Liver (tissue), 9 donors: Measurements from ENCODE around the gene PLXDC2. TPM values are rescaled to one million over a fixed set of nuclear protein-coding genes. Genes with fewer than 3 reads are reported as not detected.

ENCODE experiments used
- DNase-seq: peaks from one replicate; pipeline ENCODE4 v3.0.0-alpha.2; 2017; ENCODE audit warnings: low spot score
- H3K27ac ChIP-seq, 2 donors: one replicate each; pipeline ENCODE4 v1.7.0; 2013; ENCODE audit warnings: inconsistent platforms in 2 of 2, low read length in 2 of 2, control low read depth in 1 of 2, low read depth in 1 of 2, mild to moderate bottlenecking in 1 of 2
- H3K27me3 ChIP-seq, 4 donors: one replicate each; pipeline versions ENCODE4 v1.6.1 to v1.7.0; 2013; ENCODE audit warnings: low read length in 3 of 4, inconsistent platforms in 1 of 4, mild to moderate bottlenecking in 1 of 4, moderate library complexity in 1 of 4; ENCODE audit not compliant: control insufficient read depth in 4 of 4, insufficient read depth in 4 of 4
- H3K36me3 ChIP-seq, 4 donors: one replicate each; pipeline versions ENCODE4 v1.6.1 to v1.7.0; 2013; ENCODE audit warnings: low read length in 3 of 4, mild to moderate bottlenecking in 3 of 4, low read depth in 1 of 4, moderate library complexity in 1 of 4; ENCODE audit not compliant: control insufficient read depth in 4 of 4, insufficient read depth in 3 of 4
- H3K4me1 ChIP-seq, 4 donors: one replicate each; pipeline versions ENCODE4 v1.6.1 to v1.7.0; 2013; ENCODE audit warnings: low read length in 3 of 4, mild to moderate bottlenecking in 3 of 4, moderate library complexity in 1 of 4; ENCODE audit not compliant: control insufficient read depth in 4 of 4, insufficient read depth in 4 of 4
- H3K4me3 ChIP-seq, 3 donors: one replicate each; pipeline versions ENCODE4 v1.6.1 to v1.7.0; 2013; ENCODE audit warnings: low read length in 3 of 3, control low read depth in 1 of 3, low read depth in 1 of 3, mild to moderate bottlenecking in 1 of 3
- H3K9ac ChIP-seq, 2 donors: one replicate each; pipeline ENCODE4 v1.7.0; 2013; ENCODE audit warnings: low read length in 2 of 2, mild to moderate bottlenecking in 2 of 2, moderate library complexity in 2 of 2, control low read depth in 1 of 2, low read depth in 1 of 2
- H3K9me3 ChIP-seq, 4 donors: one replicate each; pipeline versions ENCODE4 v1.6.1 to v1.7.0; 2013; ENCODE audit warnings: low read length in 3 of 4; ENCODE audit not compliant: control insufficient read depth in 4 of 4
- EGR1 ChIP-seq, 2 donors: IDR thresholded peaks; 2 replicates each; pipeline ENCODE4 v1.6.1; 2016 to 2018; ENCODE audit warnings: antibody characterized with exemption in 2 of 2, low read depth in 2 of 2
- FOXA1 ChIP-seq: IDR thresholded peaks from 2 replicates; pipeline ENCODE4 v1.6.1; 2016; ENCODE audit warnings: antibody characterized with exemption
- FOXA2 ChIP-seq: IDR thresholded peaks from 2 replicates; pipeline ENCODE4 v1.6.1; 2016; ENCODE audit warnings: antibody characterized with exemption
- HNF4A ChIP-seq, 2 donors: conservative IDR thresholded peaks; 2 replicates each; pipeline ENCODE4 v1.6.1; 2016; ENCODE audit warnings: antibody characterized with exemption in 2 of 2, mild to moderate bottlenecking in 2 of 2
- HNF4G ChIP-seq: IDR thresholded peaks from 2 replicates; pipeline ENCODE4 v1.6.1; 2016; ENCODE audit warnings: antibody characterized with exemption
- JUND ChIP-seq, 2 donors: IDR thresholded peaks; 2 replicates each; pipeline ENCODE4 v1.6.1; 2016; ENCODE audit warnings: antibody characterized with exemption in 2 of 2
- RAD21 ChIP-seq, 2 donors: IDR thresholded peaks; 2 replicates each; pipeline ENCODE4 v1.6.1; 2016; ENCODE audit warnings: antibody characterized with exemption in 2 of 2, mild to moderate bottlenecking in 2 of 2
- RXRA ChIP-seq, 2 donors: IDR thresholded peaks; 2 replicates each; pipeline ENCODE4 v1.6.1; 2017 to 2018; ENCODE audit warnings: antibody characterized with exemption in 2 of 2, mild to moderate bottlenecking in 1 of 2
- SP1 ChIP-seq: IDR thresholded peaks from 2 replicates; pipeline ENCODE4 v1.6.1; 2018; ENCODE audit warnings: antibody characterized with exemption, mild to moderate bottlenecking
- TAF1 ChIP-seq: conservative IDR thresholded peaks from 2 replicates; pipeline ENCODE4 v1.6.1; 2016; ENCODE audit warnings: antibody characterized with exemption, mild to moderate bottlenecking
- YY1 ChIP-seq: IDR thresholded peaks from 2 replicates; pipeline ENCODE4 v1.6.1; 2016; ENCODE audit warnings: antibody characterized with exemption, mild to moderate bottlenecking
- WGBS: extraction: QIAGEN DNeasy Blood & Tissue Kit; methylation state at CpG from one replicate; pipeline ENCODE4 v1.1.7; 2013; 5-methylcytosine and 5-hydroxymethylcytosine counted together
- polyA plus RNA-seq, 2 donors: library from polyadenylated mRNA; stranded (reverse) in 1 of 2; unstranded in 1 of 2; fragments of 200-250 nt in 1 of 2; fragments of >200 nt in 1 of 2; fragmentation: Nextera tagmentation in 1 of 2; extraction: Ambion mirVana in 1 of 2; gene quantifications; one replicate each; pipeline versions ENCODE4 v1.2.1 to v1.2.3, GENCODE V29; 2013 to 2015
- total RNA-seq, 2 donors: library from RNA; depleted of rRNA; stranded (reverse); fragments of >200 nt; gene quantifications; one replicate each; pipeline ENCODE4 v1.2.3, GENCODE V29; 2014
- TF ChIP-seq, protein P1 (sequence below): IDR thresholded peaks from 2 replicates; pipeline ENCODE4 v1.6.1; 2016; ENCODE audit warnings: antibody characterized with exemption
- TF ChIP-seq, protein P2 (sequence below): IDR thresholded peaks from 2 replicates; pipeline ENCODE4 v1.6.1; 2016; ENCODE audit warnings: antibody characterized with exemption
- TF ChIP-seq, protein P3 (sequence below): fragments of 150-350 bp; IDR thresholded peaks from 2 replicates; pipeline ENCODE4 v1.5.1; 2017; ENCODE audit warnings: improper control_type of control experiment, low read depth, low read length; ENCODE audit not compliant: missing input control
- TF ChIP-seq, protein P4 (sequence below): IDR thresholded peaks from 2 replicates; pipeline ENCODE4 v1.6.1; 2016; ENCODE audit warnings: antibody characterized with exemption
- TF ChIP-seq, protein P5 (sequence below): IDR thresholded peaks from 2 replicates; pipeline ENCODE4 v1.6.1; 2016; ENCODE audit warnings: antibody characterized with exemption, mild to moderate bottlenecking
- donor health status: healthy.
- donor health status: healthy.
- donor health status: healthy.
- donor health status: healthy.
- donor health status: healthy.

Gene PLXDC2
- total and polyA plus RNA-seq, 4 donors, result 1.4 to 5.1 (median 2.4) TPM

DNA sequence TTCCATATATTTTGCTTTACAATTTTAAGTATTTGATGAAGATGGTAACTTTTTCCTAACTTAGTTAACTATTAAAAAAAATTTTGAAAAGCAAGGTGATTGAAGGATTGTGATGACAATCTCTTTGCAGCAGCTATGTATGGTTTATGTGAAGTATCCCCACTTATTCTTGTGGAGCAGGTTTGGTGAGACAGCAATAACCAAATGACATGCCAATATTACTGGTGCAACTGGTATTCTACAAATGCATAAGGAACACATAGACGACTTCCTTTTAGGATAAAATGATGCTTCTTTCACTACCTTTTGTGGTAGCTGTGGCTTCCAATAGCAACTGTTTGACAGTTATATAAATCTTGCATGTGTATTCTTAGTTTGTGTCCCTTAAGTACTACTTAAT, 465.3 kb downstream of the PLXDC2 start:
- DNase-seq, result no peak
- Histone ChIP-seq H3K9ac (no peak overlapping the region), H3K4me1 (no peaks in the 10 kb centered on the region), H3K36me3 (no peaks in the 10 kb centered on the region), H3K9me3 (no peaks in the 10 kb centered on the region), H3K4me3 (no peak overlapping the region), H3K27ac (no peak overlapping the region), H3K27me3 (no peaks in the 10 kb centered on the region)
- WGBS, result 78% methylated on average over 1 of the region's 1 CpG
- TF ChIP-seq YY1 (no peak), EGR1 (IDR thresholded peaks at IDR 0.05; ENCODE audit: low read depth in 2 of 2) (no peak), RXRA (IDR thresholded peaks at IDR 0.05) (no peak), FOXA1 (no peak), FOXA2 (no peak), SP1 (no peak), HNF4A (conservative IDR thresholded peaks at IDR 0.05) (no peak)
- TF ChIP-seq, protein P1, sequence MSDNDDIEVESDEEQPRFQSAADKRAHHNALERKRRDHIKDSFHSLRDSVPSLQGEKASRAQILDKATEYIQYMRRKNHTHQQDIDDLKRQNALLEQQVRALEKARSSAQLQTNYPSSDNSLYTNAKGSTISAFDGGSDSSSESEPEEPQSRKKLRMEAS, result no peak
- TF ChIP-seq, protein P2, sequence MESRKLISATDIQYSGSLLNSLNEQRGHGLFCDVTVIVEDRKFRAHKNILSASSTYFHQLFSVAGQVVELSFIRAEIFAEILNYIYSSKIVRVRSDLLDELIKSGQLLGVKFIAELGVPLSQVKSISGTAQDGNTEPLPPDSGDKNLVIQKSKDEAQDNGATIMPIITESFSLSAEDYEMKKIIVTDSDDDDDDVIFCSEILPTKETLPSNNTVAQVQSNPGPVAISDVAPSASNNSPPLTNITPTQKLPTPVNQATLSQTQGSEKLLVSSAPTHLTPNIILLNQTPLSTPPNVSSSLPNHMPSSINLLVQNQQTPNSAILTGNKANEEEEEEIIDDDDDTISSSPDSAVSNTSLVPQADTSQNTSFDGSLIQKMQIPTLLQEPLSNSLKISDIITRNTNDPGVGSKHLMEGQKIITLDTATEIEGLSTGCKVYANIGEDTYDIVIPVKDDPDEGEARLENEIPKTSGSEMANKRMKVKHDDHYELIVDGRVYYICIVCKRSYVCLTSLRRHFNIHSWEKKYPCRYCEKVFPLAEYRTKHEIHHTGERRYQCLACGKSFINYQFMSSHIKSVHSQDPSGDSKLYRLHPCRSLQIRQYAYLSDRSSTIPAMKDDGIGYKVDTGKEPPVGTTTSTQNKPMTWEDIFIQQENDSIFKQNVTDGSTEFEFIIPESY, result no peak
- TF ChIP-seq, protein P3, sequence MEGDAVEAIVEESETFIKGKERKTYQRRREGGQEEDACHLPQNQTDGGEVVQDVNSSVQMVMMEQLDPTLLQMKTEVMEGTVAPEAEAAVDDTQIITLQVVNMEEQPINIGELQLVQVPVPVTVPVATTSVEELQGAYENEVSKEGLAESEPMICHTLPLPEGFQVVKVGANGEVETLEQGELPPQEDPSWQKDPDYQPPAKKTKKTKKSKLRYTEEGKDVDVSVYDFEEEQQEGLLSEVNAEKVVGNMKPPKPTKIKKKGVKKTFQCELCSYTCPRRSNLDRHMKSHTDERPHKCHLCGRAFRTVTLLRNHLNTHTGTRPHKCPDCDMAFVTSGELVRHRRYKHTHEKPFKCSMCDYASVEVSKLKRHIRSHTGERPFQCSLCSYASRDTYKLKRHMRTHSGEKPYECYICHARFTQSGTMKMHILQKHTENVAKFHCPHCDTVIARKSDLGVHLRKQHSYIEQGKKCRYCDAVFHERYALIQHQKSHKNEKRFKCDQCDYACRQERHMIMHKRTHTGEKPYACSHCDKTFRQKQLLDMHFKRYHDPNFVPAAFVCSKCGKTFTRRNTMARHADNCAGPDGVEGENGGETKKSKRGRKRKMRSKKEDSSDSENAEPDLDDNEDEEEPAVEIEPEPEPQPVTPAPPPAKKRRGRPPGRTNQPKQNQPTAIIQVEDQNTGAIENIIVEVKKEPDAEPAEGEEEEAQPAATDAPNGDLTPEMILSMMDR, result no peak

DNA sequence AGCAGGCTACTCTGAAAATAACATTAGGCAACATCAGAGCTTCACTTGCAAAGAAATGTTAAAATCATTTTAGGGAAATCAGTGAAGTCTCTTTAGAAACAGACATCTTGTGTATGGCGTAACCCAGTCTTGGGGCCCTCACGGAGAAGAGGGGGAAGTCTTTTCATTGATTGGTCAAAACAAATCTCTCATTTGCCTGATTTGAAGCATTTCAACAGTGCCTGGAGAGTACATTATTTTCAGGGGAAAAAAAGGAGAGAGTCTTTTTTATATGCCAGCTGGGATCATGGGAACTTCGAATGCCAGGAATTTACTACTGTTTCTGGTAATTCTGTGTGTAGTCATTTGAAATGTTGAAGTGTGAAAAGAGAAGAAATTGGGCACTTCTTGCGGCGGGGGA, 471.4 kb downstream of the PLXDC2 start:
- Histone ChIP-seq H3K27ac (no peak overlapping the region), H3K4me3 (no peak overlapping the region), H3K9ac (no peak overlapping the region), H3K9me3 (no peaks in the 10 kb centered on the region), H3K27me3 (no peaks in the 10 kb centered on the region), H3K36me3 (no peaks in the 10 kb centered on the region), H3K4me1 (no peaks in the 10 kb centered on the region)
- 83% methylated on average over 5 of the region's 5 CpGs for WGBS
- no peak for DNase-seq
- no peak for TF ChIP-seq HNF4G
- TF ChIP-seq, protein P4, sequence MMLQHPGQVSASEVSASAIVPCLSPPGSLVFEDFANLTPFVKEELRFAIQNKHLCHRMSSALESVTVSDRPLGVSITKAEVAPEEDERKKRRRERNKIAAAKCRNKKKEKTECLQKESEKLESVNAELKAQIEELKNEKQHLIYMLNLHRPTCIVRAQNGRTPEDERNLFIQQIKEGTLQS, result no peak
- TF ChIP-seq RAD21 (IDR thresholded peaks at IDR 0.05), result no peak
- TF ChIP-seq EGR1 (IDR thresholded peaks at IDR 0.05; ENCODE audit: low read depth in 2 of 2), result no peak

DNA sequence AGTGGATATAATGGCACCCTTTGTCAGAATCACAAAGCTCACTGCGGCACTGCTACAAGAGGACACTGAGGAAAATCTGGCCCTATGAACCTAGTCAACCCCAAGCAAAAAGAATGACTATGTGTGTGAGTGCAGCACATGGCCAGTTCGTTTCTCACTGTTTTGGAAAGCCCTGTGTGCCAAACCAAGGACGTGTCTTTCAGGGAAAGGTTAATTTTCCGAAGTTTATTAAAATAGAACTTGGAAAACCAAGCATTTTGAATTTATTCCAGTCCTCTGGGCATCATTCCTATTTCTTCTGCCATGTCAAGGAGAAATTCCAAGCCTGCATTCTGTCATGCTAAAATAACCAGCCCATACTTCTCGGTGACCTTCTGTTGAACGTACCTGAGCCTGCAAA, 471.8 kb downstream of the PLXDC2 start:
- H3K36me3 ChIP-seq, result no peaks in the 10 kb centered on the region
- TF ChIP-seq RAD21 (IDR thresholded peaks at IDR 0.05) (no peak), JUND (IDR thresholded peaks at IDR 0.05) (no peak), HNF4A (conservative IDR thresholded peaks at IDR 0.05) (no peak), TAF1 (no peak), RXRA (IDR thresholded peaks at IDR 0.05) (no peak), HNF4G (no peak), SP1 (no peak), FOXA2 (no peak), YY1 (no peak)
- TF ChIP-seq, protein P1, result no peak
- TF ChIP-seq, protein P5, sequence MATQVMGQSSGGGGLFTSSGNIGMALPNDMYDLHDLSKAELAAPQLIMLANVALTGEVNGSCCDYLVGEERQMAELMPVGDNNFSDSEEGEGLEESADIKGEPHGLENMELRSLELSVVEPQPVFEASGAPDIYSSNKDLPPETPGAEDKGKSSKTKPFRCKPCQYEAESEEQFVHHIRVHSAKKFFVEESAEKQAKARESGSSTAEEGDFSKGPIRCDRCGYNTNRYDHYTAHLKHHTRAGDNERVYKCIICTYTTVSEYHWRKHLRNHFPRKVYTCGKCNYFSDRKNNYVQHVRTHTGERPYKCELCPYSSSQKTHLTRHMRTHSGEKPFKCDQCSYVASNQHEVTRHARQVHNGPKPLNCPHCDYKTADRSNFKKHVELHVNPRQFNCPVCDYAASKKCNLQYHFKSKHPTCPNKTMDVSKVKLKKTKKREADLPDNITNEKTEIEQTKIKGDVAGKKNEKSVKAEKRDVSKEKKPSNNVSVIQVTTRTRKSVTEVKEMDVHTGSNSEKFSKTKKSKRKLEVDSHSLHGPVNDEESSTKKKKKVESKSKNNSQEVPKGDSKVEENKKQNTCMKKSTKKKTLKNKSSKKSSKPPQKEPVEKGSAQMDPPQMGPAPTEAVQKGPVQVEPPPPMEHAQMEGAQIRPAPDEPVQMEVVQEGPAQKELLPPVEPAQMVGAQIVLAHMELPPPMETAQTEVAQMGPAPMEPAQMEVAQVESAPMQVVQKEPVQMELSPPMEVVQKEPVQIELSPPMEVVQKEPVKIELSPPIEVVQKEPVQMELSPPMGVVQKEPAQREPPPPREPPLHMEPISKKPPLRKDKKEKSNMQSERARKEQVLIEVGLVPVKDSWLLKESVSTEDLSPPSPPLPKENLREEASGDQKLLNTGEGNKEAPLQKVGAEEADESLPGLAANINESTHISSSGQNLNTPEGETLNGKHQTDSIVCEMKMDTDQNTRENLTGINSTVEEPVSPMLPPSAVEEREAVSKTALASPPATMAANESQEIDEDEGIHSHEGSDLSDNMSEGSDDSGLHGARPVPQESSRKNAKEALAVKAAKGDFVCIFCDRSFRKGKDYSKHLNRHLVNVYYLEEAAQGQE, result no peak
- TF ChIP-seq, protein P4, result no peak

More for the DNA sequence above, 471.8 kb downstream of the PLXDC2 start:
- no peaks in the 10 kb centered on the region for H3K27me3 ChIP-seq
- H3K4me3 ChIP-seq, result no peak overlapping the region
- no peaks in the 10 kb centered on the region for H3K9me3 ChIP-seq
- no peak overlapping the region for H3K9ac ChIP-seq
- H3K27ac ChIP-seq, result no peak overlapping the region
- 68% methylated on average over 6 of the region's 6 CpGs for WGBS
- no peaks in the 10 kb centered on the region for H3K4me1 ChIP-seq
- DNase-seq, result no peak
